Measurements from ENCODE around the gene KLC3.
"Not testable (repeated sequence)": the region's sequence is repeated elsewhere in the genome, so short reads cannot be mapped to it uniquely, and the experiment has no call there.

KLC3 gene

DNA sequence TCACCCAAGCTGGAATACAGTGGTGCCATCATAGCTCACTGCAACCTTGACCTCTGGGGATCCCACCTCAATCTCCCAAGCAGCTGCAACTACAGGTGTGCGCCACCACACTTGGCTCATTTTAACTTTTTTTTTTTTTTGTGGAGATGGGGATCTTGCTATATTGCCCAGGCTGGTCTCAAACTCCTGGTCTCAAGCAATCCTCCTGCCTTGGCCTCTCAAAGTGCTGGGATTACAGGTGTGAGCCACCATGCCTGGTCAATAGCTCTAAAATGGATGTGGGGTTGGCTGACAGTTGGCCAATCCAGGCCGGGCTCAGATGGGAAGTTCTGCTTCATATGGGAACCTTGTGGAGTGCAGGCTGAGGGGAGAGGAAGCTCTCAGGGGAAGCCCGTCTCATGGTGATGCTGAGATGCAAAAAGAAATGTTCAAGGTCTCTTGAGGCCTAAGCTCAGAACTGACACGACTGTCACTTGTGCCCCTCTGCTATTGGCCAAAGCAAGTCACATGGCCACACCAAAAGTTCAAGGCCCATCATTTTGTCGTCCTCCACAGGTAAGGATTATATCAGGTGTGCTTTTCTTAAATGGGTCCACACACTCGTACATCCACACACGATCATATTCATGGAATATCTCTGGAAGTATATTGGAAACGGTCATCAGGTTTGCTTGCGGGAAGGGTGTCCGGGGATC, 6.8 kb upstream of the KLC3 start:
- H3K4me1 Mint-ChIP-seq: no peaks in the 10 kb centered on the region
- no peak overlapping the region for H3K27ac Mint-ChIP-seq
- no peak for DNase-seq (ENCODE audit: low spot score in 2 of 2)
- no peak overlapping the region for H3K4me3 Mint-ChIP-seq
- no peak for ATAC-seq
- H3K9me3 Mint-ChIP-seq: no peaks in the 10 kb centered on the region
- no peaks in the 10 kb centered on the region for H3K36me3 Mint-ChIP-seq

DNA sequence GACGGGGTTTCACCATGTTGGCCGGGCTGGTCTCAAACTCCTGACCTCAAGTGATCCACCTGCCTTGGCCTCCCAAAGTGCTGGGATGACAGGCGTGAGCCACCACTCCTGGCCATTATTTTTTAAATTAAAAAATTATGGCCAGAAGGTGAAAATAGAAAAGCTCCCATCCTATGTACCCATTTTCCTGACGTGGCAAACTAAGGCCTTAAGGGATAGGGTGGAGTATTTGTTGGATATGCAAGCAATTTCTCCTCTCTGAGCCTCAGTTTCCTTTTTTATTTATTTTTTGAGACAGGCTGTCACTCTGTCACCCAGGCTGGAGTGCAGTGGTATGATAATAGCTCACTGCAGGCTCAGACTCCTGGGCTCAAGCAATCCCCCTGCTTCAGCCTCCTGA, 5.7 kb upstream of the KLC3 start:
- not testable (repeated sequence) for H3K27ac Mint-ChIP-seq; H3K4me1 Mint-ChIP-seq; ATAC-seq; H3K4me3 Mint-ChIP-seq; DNase-seq (ENCODE audit: low spot score in 2 of 2); H3K9me3 Mint-ChIP-seq; H3K36me3 Mint-ChIP-seq

DNA sequence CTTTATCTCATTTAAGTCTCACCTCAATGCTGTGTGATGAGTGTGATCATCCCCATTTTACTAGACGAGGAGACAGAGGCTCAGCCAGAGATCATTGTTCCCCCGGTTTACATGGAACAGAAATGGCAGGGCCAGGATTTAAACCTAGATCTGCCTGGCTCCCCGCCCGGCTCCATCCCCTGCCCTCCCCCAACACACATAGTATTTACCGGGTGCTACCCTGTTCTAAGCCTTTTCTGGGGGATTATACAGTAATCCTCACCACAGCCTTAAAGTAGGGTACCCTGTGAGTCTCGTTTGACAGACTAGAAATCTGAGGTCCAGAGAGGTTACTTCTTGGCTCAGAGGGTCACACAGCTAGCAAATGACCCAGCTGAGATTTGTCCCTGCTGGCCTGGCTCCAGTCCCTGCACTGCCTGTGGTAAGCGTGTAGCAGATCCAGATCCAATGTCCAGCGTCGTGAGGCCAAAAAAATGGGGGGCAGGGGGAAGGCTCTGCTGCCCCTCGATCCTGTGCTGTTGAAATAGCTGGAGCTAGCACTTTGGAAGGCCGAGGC, 3.8 kb upstream of the KLC3 start:
- H3K4me1 Mint-ChIP-seq: peaks cover 6% of the 10 kb centered on the region
- no peaks in the 10 kb centered on the region for H3K9me3 Mint-ChIP-seq
- DNase-seq (ENCODE audit: low spot score in 2 of 2) (no peak), ATAC-seq (no peak)
- H3K27ac Mint-ChIP-seq: no peak overlapping the region
- no peak overlapping the region for H3K4me3 Mint-ChIP-seq
- peaks cover 5% of the 10 kb centered on the region for H3K36me3 Mint-ChIP-seq

DNA sequence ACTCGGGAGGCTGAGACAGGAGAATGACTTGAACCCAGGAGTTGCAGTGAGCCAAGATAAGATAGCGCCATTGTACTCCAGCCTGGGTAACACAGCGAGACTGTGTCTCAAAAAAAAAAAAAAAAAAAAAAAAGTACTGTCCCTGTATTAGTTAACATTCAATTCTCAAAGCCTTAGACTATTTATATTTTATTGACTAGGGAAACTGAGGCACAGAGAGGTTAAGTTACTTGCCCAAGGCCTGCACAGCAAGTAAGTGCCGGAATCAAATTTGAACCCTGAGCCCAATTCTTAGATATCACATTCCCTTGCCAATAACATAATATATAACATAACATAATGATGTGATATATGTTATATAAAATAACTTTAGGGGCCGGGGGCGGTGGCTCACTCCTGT, 921 bp upstream of the KLC3 start:
- no peak for ATAC-seq
- H3K4me3 Mint-ChIP-seq: peak overlapping the region; percentile 42

DNA sequence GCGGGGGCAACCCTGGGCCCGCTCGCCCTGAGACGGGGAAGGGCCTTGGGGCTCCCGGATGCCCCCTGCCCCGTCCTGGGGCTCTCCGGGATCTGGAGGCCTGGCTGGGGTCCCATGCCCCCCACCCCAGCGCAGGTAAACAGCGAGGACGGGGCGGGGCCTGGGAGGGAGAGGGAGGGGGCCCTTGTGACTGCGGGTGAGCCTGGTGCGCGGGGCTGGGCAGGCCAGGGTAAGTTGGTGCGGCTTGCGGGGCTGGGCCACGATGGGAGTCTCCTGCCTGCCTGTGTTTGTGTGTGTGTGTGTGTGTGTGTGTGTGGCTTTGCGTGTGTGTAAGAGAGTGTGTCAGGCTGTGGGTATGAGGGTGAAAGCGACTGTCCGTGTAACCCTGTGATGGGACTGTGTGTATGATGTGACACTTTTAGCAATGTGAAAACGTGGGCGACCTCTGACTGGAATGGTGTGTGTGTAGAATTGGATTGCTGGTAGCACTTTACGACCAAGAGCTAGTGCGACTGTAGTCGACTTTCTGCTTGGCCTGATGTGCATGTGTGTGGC, 426 bp downstream of the KLC3 start:
- Mint-ChIP-seq H3K9me3 (no peaks in the 10 kb centered on the region), H3K4me1 (peaks cover 6% of the 10 kb centered on the region), H3K27ac (no peak overlapping the region), H3K36me3 (peaks cover 5% of the 10 kb centered on the region), H3K4me3 (no peak overlapping the region)
- no peak for ATAC-seq
- no peak for DNase-seq (ENCODE audit: low spot score in 2 of 2)

More for the DNA sequence above, 921 bp upstream of the KLC3 start:
- Mint-ChIP-seq H3K36me3 (peaks cover 5% of the 10 kb centered on the region), H3K9me3 (no peaks in the 10 kb centered on the region), H3K4me1 (peaks cover 6% of the 10 kb centered on the region), H3K27ac (no peak overlapping the region)
- DNase-seq (ENCODE audit: low spot score in 2 of 2): no peak

DNA sequence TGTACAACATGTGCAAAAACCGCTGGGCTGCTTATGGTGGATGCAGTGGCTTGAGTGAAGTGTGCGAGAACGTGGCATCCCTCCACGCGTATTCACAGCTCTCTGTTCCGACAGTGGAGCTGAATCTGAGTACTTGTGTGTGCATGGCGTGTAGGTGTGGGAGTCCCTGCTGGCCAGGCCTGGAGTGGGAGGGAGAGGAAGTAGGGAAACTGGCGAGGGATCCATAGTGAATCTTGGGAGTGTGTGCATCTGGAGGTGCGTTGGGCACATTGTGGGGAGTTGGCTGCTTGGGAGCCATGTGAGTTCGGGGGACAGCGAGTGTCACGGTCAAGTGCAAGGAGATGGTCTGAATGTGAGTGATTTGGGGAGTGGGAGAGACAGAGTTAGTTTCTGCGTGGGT, 2.4 kb downstream of the KLC3 start:
- Mint-ChIP-seq H3K27ac (no peak overlapping the region), H3K9me3 (no peaks in the 10 kb centered on the region), H3K4me1 (peaks cover 7% of the 10 kb centered on the region), H3K36me3 (peaks cover 5% of the 10 kb centered on the region), H3K4me3 (no peak overlapping the region)
- no peak for ATAC-seq
- no peak for DNase-seq (ENCODE audit: low spot score in 2 of 2)

DNA sequence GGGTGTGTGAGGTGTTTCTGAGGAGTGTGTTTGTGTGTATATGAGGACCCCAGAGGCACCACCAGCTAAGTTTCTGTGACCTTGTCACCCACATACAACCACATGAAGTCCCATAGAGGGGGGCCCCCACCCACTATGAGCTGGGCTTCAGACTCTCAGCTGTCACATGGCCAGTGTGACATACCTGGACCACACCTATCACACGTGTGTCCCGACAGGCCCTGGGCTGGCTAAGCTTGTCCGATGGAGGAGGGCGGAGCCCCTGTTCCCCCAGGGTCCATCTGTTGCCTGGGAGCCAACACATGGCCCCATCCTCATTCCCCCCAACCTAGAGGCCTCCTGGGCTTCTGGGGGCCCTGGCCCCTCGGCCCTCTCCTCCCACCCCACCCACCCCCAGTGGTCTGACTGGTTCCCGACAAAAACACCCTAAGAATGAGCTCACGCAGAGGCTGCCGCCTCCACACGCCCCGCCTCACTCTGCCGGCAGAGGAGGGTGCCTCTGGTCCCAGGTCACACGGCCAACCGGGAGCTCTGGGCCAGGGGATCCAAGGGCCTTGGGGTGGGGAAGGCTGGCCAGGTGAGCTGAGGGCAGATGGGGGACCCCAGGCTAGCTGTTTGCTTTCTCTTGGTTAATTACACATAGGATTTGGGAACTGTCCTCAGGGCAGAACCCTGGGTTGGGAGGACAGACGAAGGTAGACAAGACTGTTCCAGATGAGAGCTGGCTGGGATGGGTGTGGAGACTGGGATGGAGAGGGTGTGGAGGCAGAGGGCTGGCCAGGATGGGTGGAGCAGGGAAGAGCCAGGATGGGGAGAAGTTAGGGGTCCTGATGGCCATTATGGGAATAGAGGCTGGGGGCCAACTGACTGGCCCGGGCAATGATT, 4.3 kb downstream of the KLC3 start:
- H3K9me3 Mint-ChIP-seq: no peaks in the 10 kb centered on the region
- H3K27ac Mint-ChIP-seq: no peak overlapping the region
- peaks cover 5% of the 10 kb centered on the region for H3K36me3 Mint-ChIP-seq
- no peak for ATAC-seq
- H3K4me1 Mint-ChIP-seq: peaks cover 10% of the 10 kb centered on the region
- H3K4me3 Mint-ChIP-seq: no peak overlapping the region
- DNase-seq (ENCODE audit: low spot score in 2 of 2): no peak

DNA sequence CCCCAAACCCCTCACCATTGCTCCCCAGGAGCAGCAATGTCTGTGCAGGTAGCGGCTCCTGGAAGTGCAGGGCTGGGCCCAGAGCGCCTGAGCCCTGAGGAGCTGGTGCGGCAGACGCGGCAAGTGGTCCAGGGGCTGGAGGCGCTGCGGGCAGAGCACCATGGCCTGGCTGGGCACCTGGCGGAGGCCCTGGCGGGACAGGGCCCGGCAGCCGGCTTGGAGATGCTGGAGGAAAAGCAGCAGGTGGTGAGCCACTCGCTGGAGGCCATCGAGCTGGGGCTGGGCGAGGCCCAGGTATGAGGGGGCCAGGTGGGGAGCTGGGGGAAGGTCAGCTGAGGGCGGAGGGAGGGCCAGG, 4.9 kb downstream of the KLC3 start:
- no peak for DNase-seq (ENCODE audit: low spot score in 2 of 2)
- ATAC-seq: no peak
- H3K27ac Mint-ChIP-seq: no peak overlapping the region
- H3K36me3 Mint-ChIP-seq: no peaks in the 10 kb centered on the region
- no peaks in the 10 kb centered on the region for H3K9me3 Mint-ChIP-seq
- H3K4me3 Mint-ChIP-seq: no peak overlapping the region
- peaks cover 4% of the 10 kb centered on the region for H3K4me1 Mint-ChIP-seq

DNA sequence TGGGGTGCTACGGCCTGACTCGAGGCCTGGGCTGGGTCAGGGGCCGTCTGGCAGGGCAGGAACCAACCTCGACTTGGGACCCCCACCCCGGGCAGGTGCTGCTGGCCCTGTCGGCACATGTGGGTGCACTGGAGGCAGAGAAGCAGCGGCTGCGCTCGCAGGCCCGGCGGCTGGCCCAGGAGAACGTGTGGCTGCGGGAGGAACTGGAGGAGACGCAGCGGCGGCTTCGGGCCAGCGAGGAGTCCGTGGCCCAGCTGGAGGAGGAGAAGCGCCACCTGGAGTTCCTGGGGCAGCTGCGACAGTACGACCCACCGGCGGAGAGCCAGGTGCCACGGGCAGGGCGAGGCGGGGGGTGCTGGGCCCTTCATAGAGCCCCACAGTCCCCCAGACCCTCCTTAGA, 5.9 kb downstream of the KLC3 start:
- ATAC-seq: no peak
- Mint-ChIP-seq H3K27ac (no peak overlapping the region), H3K36me3 (peaks cover 6% of the 10 kb centered on the region), H3K4me1 (peaks cover 4% of the 10 kb centered on the region), H3K4me3 (no peak overlapping the region), H3K9me3 (no peaks in the 10 kb centered on the region)
- DNase-seq (ENCODE audit: low spot score in 2 of 2): no peak

DNA sequence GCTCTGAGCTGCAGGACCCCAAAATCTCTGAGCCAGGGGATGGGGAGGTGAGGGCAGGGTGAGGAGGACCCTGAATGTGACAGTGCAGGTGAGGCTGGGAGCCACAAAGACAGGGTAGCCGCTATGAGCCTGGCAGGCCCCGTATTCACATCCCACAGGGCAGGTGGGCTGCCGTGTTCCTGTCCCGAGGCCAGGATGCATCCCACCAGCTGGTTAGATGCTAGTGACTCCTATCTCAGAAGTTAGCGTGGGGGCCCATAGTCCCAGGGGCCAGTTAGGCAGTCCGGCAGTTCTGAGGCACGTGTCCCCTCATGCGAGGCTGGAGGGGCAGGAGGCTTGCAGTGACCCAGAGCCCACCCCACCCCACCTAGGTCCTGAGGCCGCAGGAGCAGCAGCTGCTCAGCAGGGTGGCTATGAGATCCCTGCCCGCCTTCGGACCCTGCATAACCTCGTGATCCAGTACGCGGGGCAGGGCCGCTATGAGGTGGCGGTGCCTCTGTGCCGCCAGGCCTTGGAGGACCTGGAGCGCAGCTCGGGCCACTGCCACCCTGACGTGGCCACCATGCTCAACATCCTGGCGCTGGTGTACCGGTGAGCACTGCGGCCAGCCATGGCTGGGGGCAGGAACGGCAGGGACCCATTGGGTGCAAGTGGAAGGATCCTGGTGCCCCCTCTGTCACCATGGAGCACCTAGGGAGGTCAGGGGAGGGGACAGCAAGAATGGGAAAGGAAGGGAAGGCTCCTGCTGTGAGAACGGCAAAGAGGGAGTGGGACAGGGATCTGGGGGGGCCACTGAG, 7.2 kb downstream of the KLC3 start:
- no peak for DNase-seq (ENCODE audit: low spot score in 2 of 2)
- Mint-ChIP-seq H3K9me3 (no peaks in the 10 kb centered on the region), H3K36me3 (peaks cover 6% of the 10 kb centered on the region), H3K4me1 (peaks cover 4% of the 10 kb centered on the region), H3K4me3 (no peak overlapping the region), H3K27ac (no peak overlapping the region)
- no peak for ATAC-seq

DNA sequence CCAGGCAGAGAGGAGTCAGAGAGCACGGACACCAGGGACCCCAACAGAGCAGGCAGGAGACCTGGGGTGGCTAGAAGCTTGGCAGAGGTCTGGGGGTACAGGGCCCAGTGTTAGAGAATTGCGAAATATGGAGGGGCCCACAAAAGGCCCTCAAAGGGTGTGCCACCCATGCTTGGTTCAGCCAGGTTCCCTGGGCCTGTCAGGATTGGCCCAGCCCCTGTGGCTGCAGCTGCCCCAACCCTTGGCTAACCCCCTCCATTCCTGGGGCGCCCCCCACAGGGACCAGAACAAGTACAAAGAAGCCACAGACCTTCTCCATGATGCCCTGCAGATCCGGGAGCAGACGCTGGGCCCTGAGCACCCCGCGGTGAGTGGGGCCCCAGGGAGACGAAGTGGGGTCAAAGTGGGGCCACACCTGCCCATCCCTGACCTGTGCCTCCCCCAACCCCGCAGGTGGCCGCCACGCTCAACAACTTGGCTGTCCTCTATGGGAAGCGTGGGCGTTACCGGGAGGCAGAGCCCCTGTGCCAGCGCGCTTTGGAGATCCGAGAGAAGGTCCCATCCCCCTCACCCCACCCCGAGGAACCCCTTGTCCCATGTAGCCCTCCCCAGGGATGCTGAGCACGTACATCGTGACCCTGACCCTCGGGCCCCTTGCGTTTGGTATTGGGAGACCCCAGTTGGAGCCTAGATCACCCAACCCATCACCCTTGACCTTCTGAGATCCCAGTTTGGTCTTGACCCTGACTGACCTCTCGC, 8.0 kb downstream of the KLC3 start:
- no peak for DNase-seq (ENCODE audit: low spot score in 2 of 2)
- ATAC-seq: no peak
- Mint-ChIP-seq H3K36me3 (peaks cover 6% of the 10 kb centered on the region), H3K9me3 (no peaks in the 10 kb centered on the region), H3K27ac (no peak overlapping the region), H3K4me3 (no peak overlapping the region), H3K4me1 (peaks cover 4% of the 10 kb centered on the region)

DNA sequence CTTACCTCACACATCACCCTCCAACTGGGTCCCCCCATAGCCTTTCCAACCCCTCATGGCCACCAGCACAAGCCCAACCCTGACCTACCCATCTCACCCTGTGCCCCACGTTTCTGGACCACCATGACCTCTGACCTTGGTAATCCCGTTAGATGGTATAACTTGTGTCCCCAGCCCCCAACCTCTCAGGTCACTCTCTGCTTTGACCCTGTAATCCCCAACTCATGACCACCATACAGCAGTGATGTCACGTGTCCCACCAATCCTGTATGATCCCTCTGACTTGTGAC, 8.5 kb downstream of the KLC3 start:
- ATAC-seq (no peak), DNase-seq (ENCODE audit: low spot score in 2 of 2) (no peak)
- Mint-ChIP-seq H3K4me1 (peaks cover 4% of the 10 kb centered on the region), H3K27ac (no peak overlapping the region), H3K4me3 (no peak overlapping the region), H3K36me3 (peaks cover 6% of the 10 kb centered on the region), H3K9me3 (no peaks in the 10 kb centered on the region)

DNA sequence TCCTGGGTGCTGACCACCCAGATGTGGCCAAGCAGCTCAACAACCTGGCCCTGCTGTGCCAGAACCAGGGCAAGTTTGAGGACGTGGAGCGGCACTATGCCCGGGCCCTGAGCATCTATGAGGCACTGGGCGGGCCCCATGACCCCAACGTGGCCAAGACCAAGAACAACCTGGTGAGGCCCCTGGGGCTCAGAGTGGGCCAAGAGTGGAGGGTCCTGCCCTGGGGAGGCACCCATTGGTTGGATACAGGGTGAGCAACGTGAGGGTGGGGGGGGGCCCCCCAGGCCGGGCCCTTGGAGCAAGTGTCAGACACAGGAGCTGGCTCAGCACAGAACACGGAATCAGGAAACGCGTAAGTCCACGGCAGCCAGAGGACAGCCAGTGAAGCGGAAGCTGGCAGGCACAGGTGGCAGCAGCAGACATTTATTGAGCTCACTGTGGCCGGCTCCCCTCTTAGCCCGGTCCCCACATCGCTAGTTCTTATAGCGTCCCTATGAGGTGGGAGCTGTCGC, 8.9 kb downstream of the KLC3 start:
- no peaks in the 10 kb centered on the region for H3K9me3 Mint-ChIP-seq

DNA sequence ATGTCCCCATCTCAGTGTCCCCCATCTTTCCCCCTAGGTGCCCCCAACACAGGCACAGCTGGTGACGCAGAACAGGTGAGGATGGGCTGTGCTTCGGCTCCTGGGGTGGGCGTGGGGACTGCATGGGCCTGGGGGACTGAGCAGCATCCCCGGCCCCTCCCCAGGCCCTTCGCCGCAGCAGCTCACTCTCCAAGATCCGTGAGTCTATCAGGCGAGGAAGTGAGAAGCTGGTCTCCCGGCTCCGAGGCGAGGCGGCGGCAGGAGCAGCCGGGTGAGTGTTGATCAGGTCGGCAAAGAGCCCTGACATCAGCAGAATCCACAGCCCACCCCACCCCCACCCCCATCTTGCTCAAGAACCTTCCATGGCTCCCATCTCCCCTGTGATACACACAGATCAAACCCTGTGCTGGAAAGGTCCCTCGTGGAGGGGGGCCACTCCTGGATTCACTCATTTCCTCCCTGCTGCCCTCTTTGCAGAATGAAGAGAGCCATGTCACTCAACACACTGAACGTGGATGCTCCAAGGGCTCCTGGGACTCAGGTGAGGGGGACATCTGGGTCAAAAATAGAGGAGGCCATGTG, 10.0 kb downstream of the KLC3 start:
- Mint-ChIP-seq H3K27ac (no peak overlapping the region), H3K4me1 (peaks cover 4% of the 10 kb centered on the region), H3K36me3 (peaks cover 6% of the 10 kb centered on the region), H3K4me3 (no peak overlapping the region), H3K9me3 (no peaks in the 10 kb centered on the region)
- ATAC-seq (no peak), DNase-seq (ENCODE audit: low spot score in 2 of 2) (no peak)

More for the DNA sequence above, 8.9 kb downstream of the KLC3 start:
- no peak overlapping the region for H3K4me3 Mint-ChIP-seq
- peaks cover 6% of the 10 kb centered on the region for H3K36me3 Mint-ChIP-seq
- ATAC-seq: no peak
- no peak for DNase-seq (ENCODE audit: low spot score in 2 of 2)
- no peak overlapping the region for H3K27ac Mint-ChIP-seq
- peaks cover 4% of the 10 kb centered on the region for H3K4me1 Mint-ChIP-seq
